ENCODE data around the gene STMN3.
"Not testable (repeated sequence)": the region's sequence is repeated elsewhere in the genome, so short reads cannot be mapped to it uniquely, and the experiment has no call there.

Gene STMN3

DNA sequence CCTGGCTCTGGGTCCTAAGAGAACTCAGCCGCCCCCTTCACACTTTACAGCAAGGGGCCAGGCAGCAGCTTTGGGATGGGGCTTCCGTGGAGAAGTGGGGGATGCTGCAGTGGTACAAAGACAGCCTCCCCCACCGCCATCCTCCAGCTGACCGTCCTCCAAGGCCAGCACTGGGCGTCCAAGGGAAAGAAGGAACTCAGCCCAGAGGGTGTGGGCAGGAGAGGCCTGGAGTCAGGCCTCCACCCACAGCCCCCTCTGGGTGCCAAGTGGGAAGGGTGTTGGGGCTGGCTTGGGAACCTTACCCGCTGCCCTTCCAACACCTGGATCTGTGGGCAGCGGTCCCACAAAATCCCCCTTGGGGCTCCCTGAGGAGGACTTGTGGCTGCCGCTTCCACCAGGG lies 13.1 kb downstream of the STMN3 start:
- peaks cover 16% of the 10 kb centered on the region; the same call in 1 of the 2 replicates for H4K20me1 ChIP-seq
- H3K27ac ChIP-seq: peak overlapping the region; percentile 68
- peak overlapping the region; percentile 8; the same call in 1 of the 2 replicates for H3K9ac ChIP-seq
- peaks cover 62% of the 10 kb centered on the region for H3K4me1 ChIP-seq
- TF ChIP-seq Cebpa-rat (IDR thresholded peaks at IDR 0.05): no peak
- H3K9me3 ChIP-seq: no peaks in the 10 kb centered on the region
- peak overlapping the region; percentile 80 for H3K4me2 ChIP-seq
- H3K27me3 ChIP-seq: no peaks in the 10 kb centered on the region
- no peak overlapping the region for H3K4me3 ChIP-seq
- H3K36me3 ChIP-seq: no peaks in the 10 kb centered on the region

DNA sequence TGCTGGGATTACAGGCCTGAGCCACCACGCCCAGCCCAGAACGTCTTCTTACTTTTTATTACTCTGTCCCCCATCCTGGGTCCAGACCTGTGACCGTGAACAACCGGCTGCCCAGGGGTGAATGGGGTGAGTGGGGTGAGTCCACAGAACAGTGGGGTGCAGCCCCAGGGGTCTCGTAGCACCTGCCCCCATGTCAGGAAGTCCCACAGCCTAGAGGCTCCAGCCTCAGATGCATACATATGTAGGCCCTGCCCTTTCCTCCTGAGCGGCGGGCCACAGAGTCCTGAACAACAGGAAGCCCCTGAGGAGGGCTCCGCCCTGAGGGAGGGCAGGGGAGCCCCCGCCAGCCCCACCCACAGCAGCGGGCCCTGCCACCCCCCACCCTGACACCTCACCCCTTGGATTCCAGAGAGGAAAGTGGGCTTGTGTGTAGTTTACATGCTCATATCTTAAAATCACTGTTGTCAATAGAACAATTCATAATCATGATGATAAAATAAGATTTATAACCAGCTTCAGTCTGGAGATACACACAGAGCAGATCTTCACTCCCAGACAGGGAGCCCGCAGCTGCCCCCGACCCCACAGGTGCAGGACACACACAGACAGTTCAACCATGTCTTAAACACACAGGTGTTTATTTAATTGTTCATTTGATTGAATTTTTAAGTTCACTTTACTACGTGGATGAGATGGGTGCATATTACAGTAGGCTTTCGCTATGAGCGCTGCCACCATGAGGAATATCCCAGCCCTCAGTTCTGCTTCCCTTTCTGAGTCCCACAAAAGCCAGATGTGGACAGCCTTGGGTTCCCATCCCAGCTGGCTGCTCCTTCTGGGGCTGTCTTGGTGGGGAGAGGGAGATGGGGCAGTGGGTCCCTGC lies 13.9 kb downstream of the STMN3 start:
- Histone ChIP-seq H3K9me3 (no peaks in the 10 kb centered on the region), H3K27me3 (no peaks in the 10 kb centered on the region), H3K36me3 (no peaks in the 10 kb centered on the region), H3K9ac (peak overlapping the region; percentile 15; the same call in 1 of the 2 replicates), H4K20me1 (peaks cover 16% of the 10 kb centered on the region; the same call in 1 of the 2 replicates), H3K4me2 (peak overlapping the region; percentile 80), H3K4me3 (no peak overlapping the region), H3K27ac (peak overlapping the region; percentile 68), H3K4me1 (peaks cover 69% of the 10 kb centered on the region)
- TF ChIP-seq Cebpa-rat (IDR thresholded peaks at IDR 0.05): no peak

DNA sequence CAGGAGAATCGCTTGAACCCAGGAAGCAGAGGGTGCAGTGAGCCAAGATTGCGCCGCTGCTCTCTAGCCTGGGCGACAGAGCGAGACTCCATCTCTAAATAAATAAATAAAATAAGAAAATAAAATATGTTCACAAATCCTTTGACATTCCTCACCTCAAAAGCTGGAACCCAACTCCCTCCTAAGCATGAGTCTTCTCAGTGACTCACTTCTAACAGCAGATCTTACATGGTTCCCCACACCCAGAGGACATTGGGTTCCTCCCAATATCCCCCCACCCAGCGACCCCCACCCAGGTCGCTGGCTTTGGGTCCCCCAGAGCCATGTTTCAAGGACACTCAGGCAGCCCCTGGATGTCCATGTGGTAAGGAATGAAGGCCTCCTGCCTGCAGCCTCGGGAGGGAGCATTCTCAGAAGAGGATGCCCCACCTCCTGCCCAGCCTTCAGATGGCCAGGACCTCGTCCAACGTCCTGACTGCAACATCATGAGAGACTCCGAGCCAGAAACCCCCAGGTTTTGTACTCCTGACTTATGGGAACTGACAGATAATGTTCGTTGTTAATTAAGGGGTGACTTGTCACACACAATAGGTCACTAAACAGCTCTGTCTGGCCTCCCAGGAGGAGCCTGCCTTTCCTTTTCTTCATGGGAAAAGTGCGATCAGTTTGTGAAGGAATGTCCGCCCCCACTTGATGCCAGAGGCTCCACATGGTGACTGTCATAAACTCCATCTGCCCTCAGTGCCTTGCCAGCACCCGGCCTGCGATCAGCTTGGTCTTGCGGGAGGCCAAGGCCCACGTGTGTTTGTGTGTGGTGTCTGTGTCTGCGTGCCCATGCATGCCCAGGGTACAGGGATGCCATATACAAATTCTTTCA lies 16.2 kb downstream of the STMN3 start:
- Histone ChIP-seq H4K20me1 (peaks cover 16% of the 10 kb centered on the region; the same call in 1 of the 2 replicates), H3K27ac (peak overlapping the region; percentile 54), H3K4me2 (peak overlapping the region; percentile 82), H3K27me3 (no peaks in the 10 kb centered on the region), H3K4me1 (peaks cover 89% of the 10 kb centered on the region), H3K9ac (peak overlapping the region; percentile 32; the same call in 1 of the 2 replicates), H3K9me3 (no peaks in the 10 kb centered on the region), H3K4me3 (no peak overlapping the region), H3K36me3 (no peaks in the 10 kb centered on the region)
- TF ChIP-seq Cebpa-rat (IDR thresholded peaks at IDR 0.05): no peak

DNA sequence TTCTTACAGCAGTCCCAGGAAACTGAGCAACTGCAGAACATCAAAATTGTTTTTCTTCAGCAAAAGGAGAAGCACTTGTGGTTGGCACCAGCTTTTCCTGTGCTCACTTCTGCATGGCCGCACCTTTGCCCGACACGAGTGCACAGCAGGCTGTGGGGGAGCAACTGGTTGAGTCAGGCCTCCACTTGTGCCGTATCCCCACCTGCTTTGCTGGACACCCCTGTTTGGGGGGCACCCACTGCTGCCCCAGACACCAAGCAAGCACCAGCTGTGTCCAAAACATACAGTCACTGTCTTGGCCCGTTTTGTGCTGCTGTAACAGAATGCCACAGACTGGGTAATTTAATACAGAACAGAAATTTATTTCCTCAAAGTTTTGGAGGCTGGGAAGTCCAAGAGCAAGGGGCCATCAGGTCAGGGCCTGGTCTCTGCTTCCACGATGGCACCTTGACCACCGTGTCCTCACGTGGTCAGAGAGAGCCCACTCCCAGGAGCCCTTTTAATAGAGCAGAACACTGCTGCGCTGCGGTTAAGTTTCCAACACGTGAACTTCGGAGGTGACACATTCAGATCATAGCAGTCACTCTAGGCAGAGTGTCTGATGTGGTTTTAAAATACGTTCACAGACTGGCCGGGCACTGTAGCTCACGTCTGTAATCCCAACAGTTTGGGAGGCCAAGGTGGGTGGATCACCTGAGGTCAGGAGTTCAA lies 17.6 kb downstream of the STMN3 start:
- Histone ChIP-seq H3K27ac (peak overlapping the region; percentile 87), H3K4me2 (peak overlapping the region; percentile 82), H3K36me3 (no peaks in the 10 kb centered on the region), H3K4me1 (peaks cover 92% of the 10 kb centered on the region), H3K9ac (peak overlapping the region; percentile 74), H3K4me3 (0 out of 2 replicates have a peak overlapping the region, but pooled peaks have one; percentile 34), H4K20me1 (peaks cover 11% of the 10 kb centered on the region; the same call in 1 of the 2 replicates), H3K27me3 (no peaks in the 10 kb centered on the region), H3K9me3 (no peaks in the 10 kb centered on the region)
- no peak for TF ChIP-seq Cebpa-rat (IDR thresholded peaks at IDR 0.05)

DNA sequence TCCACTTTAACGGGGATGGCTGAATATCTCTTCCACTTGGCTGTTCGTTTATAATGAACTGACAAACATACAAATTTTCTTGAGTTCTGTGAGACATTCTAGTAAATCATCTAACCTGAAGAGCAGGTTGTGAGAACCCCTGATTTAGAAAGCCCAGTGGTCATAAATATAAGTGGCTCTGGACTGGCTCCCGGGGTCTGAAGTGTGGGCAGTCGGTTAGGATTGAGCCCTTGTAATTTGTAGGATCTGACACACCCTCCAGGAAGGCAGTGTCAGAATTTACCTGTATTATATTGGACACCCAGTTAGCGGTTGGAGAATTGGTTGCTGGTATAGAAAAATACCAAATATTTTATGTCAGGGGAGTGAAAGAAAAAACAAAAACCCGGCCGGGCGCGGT lies 19.5 kb downstream of the STMN3 start:
- TF ChIP-seq Cebpa-rat (IDR thresholded peaks at IDR 0.05): no peak

DNA sequence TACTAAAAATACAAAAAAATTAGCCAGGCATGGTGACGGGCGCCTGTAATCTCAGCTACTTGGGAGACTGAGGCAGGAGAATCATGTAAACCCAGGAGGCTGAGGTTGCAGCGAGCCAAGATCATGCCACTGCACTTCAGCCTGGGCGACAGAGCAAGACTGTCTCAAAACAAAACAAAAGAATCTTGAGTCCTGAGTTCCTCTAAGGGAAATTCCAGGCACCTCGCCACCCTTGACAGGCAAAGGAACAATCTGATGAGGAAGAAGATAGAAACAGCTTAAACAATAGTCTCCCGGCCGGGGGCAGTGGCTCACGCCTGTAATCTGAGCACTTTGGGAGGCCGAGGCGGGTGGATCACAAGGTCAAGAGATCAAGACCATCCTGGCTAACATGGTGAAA lies 21.8 kb downstream of the STMN3 start:
- not testable (repeated sequence) for H3K9ac ChIP-seq, H3K36me3 ChIP-seq, H3K4me3 ChIP-seq, H3K27me3 ChIP-seq, H4K20me1 ChIP-seq, H3K9me3 ChIP-seq
- peak overlapping the region; percentile 35; the same call in 1 of the 2 replicates for H3K27ac ChIP-seq
- peaks cover 67% of the 10 kb centered on the region for H3K4me1 ChIP-seq
- peak overlapping the region; percentile 55 for H3K4me2 ChIP-seq

More for the DNA sequence above, 19.5 kb downstream of the STMN3 start:
- Histone ChIP-seq H3K27me3 (no peaks in the 10 kb centered on the region), H3K4me3 (no peak overlapping the region), H3K4me1 (peaks cover 85% of the 10 kb centered on the region), H3K9ac (no peak overlapping the region), H3K36me3 (no peaks in the 10 kb centered on the region), H4K20me1 (no peaks in the 10 kb centered on the region), H3K9me3 (no peaks in the 10 kb centered on the region), H3K27ac (0 out of 2 replicates have a peak overlapping the region, but pooled peaks have one; percentile 9), H3K4me2 (peak overlapping the region; percentile 82; the same call in 1 of the 2 replicates)

DNA sequence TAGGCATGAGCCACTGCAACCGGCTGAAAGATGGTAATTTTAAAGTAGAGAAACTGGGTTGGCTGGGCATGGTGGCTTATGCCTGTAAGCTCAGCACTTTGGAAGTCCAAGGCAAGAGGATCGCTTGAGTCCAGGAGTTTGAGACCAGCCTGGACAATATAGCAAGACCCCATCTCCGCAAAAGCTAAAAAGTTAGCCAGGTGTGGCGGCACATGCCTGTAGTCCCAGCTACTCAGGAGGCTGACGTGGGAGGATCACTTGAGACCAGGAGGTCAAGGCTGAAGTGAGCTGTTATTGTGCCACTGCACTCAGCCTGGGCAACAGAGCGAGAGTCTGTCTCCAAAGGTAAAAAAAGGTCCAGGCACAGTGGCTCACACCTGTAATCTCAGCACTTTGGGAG lies 22.3 kb downstream of the STMN3 start:
- Histone ChIP-seq H3K4me2 (peak overlapping the region; percentile 55), H3K27ac (peak overlapping the region; percentile 35; the same call in 1 of the 2 replicates), H3K4me1 (peaks cover 64% of the 10 kb centered on the region)
- H3K36me3 ChIP-seq, H3K4me3 ChIP-seq, H3K27me3 ChIP-seq, H3K9me3 ChIP-seq, H4K20me1 ChIP-seq, H3K9ac ChIP-seq: not testable (repeated sequence)

DNA sequence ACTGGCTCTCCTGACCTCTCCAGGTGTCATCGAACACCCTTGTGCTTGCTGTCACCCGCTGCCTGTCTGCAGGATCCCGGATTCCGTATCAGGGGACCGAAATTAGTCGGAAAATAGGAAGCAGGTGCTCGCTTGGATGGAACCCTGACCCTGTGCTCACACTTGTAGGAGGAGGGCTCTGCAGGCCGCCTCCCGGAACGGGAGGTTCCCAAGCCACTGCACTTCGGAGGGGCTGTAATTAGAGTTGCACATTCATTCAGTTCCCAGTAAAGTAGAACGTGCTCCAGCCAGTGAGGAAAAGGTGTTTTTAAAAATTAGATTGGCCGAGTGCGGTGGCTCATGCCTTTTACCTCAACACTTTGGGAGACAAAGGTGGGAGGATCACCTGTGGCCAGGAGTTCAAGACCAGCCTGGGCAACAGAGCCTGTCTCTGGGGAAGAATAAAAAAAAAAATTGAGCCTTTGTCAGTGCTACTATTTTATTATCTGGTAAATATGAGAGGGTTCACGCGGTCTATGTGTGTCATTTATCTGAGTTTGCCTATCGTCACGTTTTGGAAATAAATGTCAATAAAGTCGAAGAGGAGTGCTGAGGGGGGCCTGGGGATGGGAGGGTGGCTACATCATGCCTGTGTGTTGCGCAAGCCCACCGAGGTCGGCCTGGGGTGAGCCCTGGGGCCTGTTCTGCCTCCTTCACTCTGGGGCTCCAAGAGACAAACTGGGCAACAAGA lies 24.8 kb downstream of the STMN3 start:
- Histone ChIP-seq H3K27ac (peak overlapping the region; percentile 99), H3K9me3 (no peaks in the 10 kb centered on the region), H3K4me1 (peaks cover 64% of the 10 kb centered on the region), H3K4me3 (peak overlapping the region; percentile 97), H4K20me1 (no peaks in the 10 kb centered on the region), H3K9ac (peak overlapping the region; percentile 96), H3K27me3 (no peaks in the 10 kb centered on the region), H3K4me2 (peak overlapping the region; percentile 94), H3K36me3 (no peaks in the 10 kb centered on the region)
- TF ChIP-seq Cebpa-rat (IDR thresholded peaks at IDR 0.05): peak; percentile 93
